ENCODE results near the gene CD59.

- TF ChIP-seq POLR2A (IDR thresholded peaks at IDR 0.05; ENCODE audit: low read depth, low read length) (no peak), POLR2AphosphoS5 (IDR thresholded peaks at IDR 0.05; ENCODE audit: low read depth, low read length) (no peak)
These were observed 33.0 kb downstream of the CD59 start for GRCh38 chr11:33703234-33703633.
